T-helper 17 cell (primary cell): ENCODE results near the gene QSOX1. TPM values are rescaled to one million over a fixed set of nuclear protein-coding genes. Genes with fewer than 3 reads are reported as not detected.
"Not testable (repeated sequence)": the region's sequence is repeated elsewhere in the genome, so short reads cannot be mapped to it uniquely, and the experiment has no call there.

ENCODE experiments used
- ATAC-seq: fragments of 150-1000 bp; cut with Tn5 transposase; 2 replicates; pipeline ENCODE4 v1.10.0; 2021; ENCODE audit warnings: mild to moderate bottlenecking, moderate library complexity
- DNase-seq, 3 donors: peaks; one replicate each; pipeline versions ENCODE4 v3.0.0 to v3.0.0-alpha.2; 2020 to 2021
- H3K9me3 ChIP-seq: one replicate; pipeline ENCODE4 v1.7.0; 2013; ENCODE audit warnings: low read length, mild to moderate bottlenecking; ENCODE audit not compliant: control insufficient read depth, poor library complexity, severe bottlenecking
- H3K27ac Mint-ChIP-seq: one replicate; pipeline ENCODE4 v1.8.0; 2022; ENCODE audit warnings: mild to moderate bottlenecking, moderate library complexity, mixed read lengths
- H3K27me3 Mint-ChIP-seq: one replicate; pipeline ENCODE4 v1.8.0; 2022; ENCODE audit warnings: mixed read lengths
- H3K36me3 Mint-ChIP-seq: one replicate; pipeline ENCODE4 v1.8.0; 2022; ENCODE audit warnings: low read depth, mixed read lengths
- H3K4me1 Mint-ChIP-seq: one replicate; pipeline ENCODE4 v1.8.0; 2022; ENCODE audit warnings: mild to moderate bottlenecking, mixed read lengths
- H3K4me3 Mint-ChIP-seq: one replicate; pipeline ENCODE4 v1.8.0; 2022; ENCODE audit warnings: mild to moderate bottlenecking, moderate library complexity, mixed read lengths
- total RNA-seq, 4 donors: library from RNA in 2 of 4; stranded (reverse) in 2 of 4; gene quantifications; one replicate each; pipeline ENCODE4 v1.2.3 and lab custom pipeline; 2022 to 2026

Gene QSOX1
- total RNA-seq, 2 donors from 2014 or later = 22.0 to 25.0 TPM

- Mint-ChIP-seq H3K4me3 (no peak overlapping the region), H3K36me3 (peaks cover 20% of the 10 kb centered on the region), H3K27me3 (no peaks in the 10 kb centered on the region), H3K4me1 (peaks cover 14% of the 10 kb centered on the region), H3K27ac (no peak overlapping the region)
- ATAC-seq (no peak), DNase-seq (no peak)
- H3K9me3 ChIP-seq = no peaks in the 10 kb centered on the region
These were observed 37.5 kb downstream of the QSOX1 start for GRCh38 chr1:180192172-180192571.

- Mint-ChIP-seq H3K36me3 (peaks cover 20% of the 10 kb centered on the region), H3K27me3 (no peaks in the 10 kb centered on the region), H3K27ac (peak overlapping the region; percentile 41), H3K4me3 (no peak overlapping the region), H3K4me1 (peaks cover 14% of the 10 kb centered on the region)
- DNase-seq = no peak
- no peak for ATAC-seq
- no peaks in the 10 kb centered on the region for H3K9me3 ChIP-seq
These were observed 38.7 kb downstream of the QSOX1 start for GRCh38 chr1:180193141-180194047.

DNA sequence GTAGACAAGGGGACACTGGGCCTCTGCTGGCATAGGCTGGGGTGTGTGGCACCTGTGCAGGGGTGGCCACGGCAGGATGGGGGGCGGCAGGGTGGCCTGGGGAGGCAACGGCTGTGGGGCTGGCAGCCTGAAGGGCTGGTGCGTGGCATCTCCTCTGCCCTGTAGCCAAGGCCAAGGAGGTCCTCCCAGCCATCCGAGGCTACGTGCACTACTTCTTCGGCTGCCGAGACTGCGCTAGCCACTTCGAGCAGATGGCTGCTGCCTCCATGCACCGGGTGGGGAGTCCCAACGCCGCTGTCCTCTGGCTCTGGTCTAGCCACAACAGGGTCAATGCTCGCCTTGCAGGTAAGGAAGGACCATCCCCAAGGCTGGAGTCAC is 39.4 kb downstream of the QSOX1 start:
- H3K27ac Mint-ChIP-seq = no peak overlapping the region
- ATAC-seq = no peak
- no peak overlapping the region for H3K4me3 Mint-ChIP-seq
- H3K36me3 Mint-ChIP-seq = peaks cover 20% of the 10 kb centered on the region
- no peaks in the 10 kb centered on the region for H3K9me3 ChIP-seq
- no peak for DNase-seq
- no peaks in the 10 kb centered on the region for H3K27me3 Mint-ChIP-seq
- H3K4me1 Mint-ChIP-seq = peaks cover 14% of the 10 kb centered on the region

DNA sequence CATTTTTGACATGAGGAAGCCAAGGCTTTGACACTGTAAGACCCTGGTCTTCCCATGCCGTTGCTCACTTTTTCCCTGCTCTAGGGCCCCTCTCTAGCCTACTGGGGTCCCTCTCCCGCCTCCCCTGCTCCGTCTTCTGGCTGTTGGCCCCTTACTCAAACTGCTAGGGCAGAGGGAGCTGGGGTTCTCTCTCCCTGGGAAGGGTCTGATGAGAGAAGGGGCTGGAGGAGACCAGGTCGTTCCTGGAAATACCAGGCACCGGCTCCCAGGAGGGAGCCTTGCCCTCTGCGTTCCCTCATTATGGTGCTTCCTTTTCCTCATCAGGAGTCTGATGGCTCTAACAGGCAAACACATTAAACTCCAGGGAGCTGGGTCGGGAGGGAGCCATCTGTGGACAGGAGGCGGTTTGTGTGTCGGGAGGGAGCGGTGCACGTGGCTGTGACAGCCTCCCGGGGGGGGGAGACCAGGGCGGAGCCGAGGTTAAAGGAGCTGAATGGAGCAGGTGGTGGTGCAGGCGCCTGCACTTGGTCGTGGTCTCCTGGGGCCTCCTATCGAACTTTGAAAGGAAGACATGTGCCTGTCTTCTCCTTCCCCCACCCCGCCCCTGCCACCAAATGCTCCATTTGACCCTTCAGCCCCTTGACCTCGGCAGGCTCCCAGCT is 40.0 kb downstream of the QSOX1 start:
- peaks cover 14% of the 10 kb centered on the region for H3K4me1 Mint-ChIP-seq
- ATAC-seq (no peak), DNase-seq (no peak)
- H3K4me3 Mint-ChIP-seq = no peak overlapping the region
- peaks cover 20% of the 10 kb centered on the region for H3K36me3 Mint-ChIP-seq
- H3K27ac Mint-ChIP-seq = no peak overlapping the region
- H3K27me3 Mint-ChIP-seq = no peaks in the 10 kb centered on the region
- no peaks in the 10 kb centered on the region for H3K9me3 ChIP-seq

- Mint-ChIP-seq H3K4me3 (no peak overlapping the region), H3K27ac (peak overlapping the region; percentile 61), H3K36me3 (peaks cover 20% of the 10 kb centered on the region), H3K27me3 (no peaks in the 10 kb centered on the region), H3K4me1 (peaks cover 14% of the 10 kb centered on the region)
- no peak for ATAC-seq
- DNase-seq = no peak
- no peaks in the 10 kb centered on the region for H3K9me3 ChIP-seq
These were observed 40.7 kb downstream of the QSOX1 start for GRCh38 chr1:180195401-180195800.

DNA sequence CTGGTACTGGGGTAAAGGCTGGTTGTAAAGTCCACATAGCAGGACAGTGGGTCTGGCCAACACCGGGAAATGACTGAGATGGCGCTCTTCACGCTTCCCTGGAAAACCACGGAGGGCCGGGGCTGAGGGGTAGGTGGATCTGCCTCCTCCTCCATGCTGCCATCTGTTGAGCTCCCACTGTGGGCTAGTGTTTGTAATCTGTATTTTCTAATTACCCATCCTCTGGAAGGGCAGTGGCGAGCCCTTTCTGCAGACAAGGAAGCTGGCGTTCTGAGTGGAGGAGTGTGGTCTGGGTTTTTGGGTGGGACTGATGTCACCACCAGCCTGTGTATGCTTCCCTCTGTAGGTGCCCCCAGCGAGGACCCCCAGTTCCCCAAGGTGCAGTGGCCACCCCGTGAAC is 41.2 kb downstream of the QSOX1 start:
- no peaks in the 10 kb centered on the region for H3K27me3 Mint-ChIP-seq
- H3K36me3 Mint-ChIP-seq = peaks cover 20% of the 10 kb centered on the region
- no peaks in the 10 kb centered on the region for H3K9me3 ChIP-seq
- DNase-seq (no peak), ATAC-seq (no peak)
- H3K27ac Mint-ChIP-seq = no peak overlapping the region
- no peak overlapping the region for H3K4me3 Mint-ChIP-seq
- H3K4me1 Mint-ChIP-seq = peaks cover 14% of the 10 kb centered on the region

DNA sequence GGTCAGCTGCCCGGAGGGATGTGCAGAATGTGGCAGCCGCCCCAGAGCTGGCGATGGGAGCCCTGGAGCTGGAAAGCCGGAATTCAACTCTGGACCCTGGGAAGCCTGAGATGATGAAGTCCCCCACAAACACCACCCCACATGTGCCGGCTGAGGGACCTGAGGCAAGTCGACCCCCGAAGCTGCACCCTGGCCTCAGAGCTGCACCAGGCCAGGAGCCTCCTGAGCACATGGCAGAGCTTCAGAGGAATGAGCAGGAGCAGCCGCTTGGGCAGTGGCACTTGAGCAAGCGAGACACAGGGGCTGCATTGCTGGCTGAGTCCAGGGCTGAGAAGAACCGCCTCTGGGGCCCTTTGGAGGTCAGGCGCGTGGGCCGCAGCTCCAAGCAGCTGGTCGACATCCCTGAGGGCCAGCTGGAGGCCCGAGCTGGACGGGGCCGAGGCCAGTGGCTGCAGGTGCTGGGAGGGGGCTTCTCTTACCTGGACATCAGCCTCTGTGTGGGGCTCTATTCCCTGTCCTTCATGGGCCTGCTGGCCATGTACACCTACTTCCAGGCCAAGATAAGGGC is 41.9 kb downstream of the QSOX1 start:
- no peaks in the 10 kb centered on the region for H3K9me3 ChIP-seq
- Mint-ChIP-seq H3K27me3 (no peaks in the 10 kb centered on the region), H3K4me1 (peaks cover 12% of the 10 kb centered on the region), H3K4me3 (no peak overlapping the region), H3K36me3 (peaks cover 16% of the 10 kb centered on the region), H3K27ac (no peak overlapping the region)
- ATAC-seq = no peak
- no peak for DNase-seq

GRCh38 chr1:180197231-180197630 is 42.6 kb downstream of the QSOX1 start:
- no peak overlapping the region for H3K4me3 Mint-ChIP-seq
- no peak for DNase-seq
- peaks cover 11% of the 10 kb centered on the region for H3K36me3 Mint-ChIP-seq
- peaks cover 9% of the 10 kb centered on the region for H3K4me1 Mint-ChIP-seq
- no peaks in the 10 kb centered on the region for H3K27me3 Mint-ChIP-seq
- H3K27ac Mint-ChIP-seq = no peak overlapping the region
- ATAC-seq = no peak
- H3K9me3 ChIP-seq = no peaks in the 10 kb centered on the region

DNA sequence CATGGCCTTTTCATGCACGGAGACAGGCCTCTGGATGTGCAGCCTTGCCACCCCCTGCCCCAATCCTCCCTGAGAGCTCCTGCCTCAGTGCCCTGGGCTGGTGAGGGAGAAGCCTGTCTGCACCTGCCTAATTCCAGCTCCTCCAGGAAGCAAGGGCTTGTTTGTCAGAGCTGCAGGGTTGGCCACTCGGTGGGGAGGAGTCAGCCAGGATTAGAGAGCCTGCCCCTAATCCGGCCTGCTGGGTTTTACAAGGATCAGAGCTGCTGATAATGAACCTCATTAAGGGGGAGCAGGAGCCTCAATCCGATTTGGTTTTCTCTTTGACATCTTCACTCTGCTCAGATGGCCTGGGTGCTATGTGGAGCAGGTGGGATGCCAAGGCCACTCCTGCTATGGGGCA is 43.5 kb downstream of the QSOX1 start:
- Mint-ChIP-seq H3K27ac (no peak overlapping the region), H3K4me3 (no peak overlapping the region), H3K36me3 (peaks cover 4% of the 10 kb centered on the region), H3K4me1 (no peaks in the 10 kb centered on the region), H3K27me3 (no peaks in the 10 kb centered on the region)
- no peaks in the 10 kb centered on the region for H3K9me3 ChIP-seq
- ATAC-seq = no peak
- no peak for DNase-seq

DNA sequence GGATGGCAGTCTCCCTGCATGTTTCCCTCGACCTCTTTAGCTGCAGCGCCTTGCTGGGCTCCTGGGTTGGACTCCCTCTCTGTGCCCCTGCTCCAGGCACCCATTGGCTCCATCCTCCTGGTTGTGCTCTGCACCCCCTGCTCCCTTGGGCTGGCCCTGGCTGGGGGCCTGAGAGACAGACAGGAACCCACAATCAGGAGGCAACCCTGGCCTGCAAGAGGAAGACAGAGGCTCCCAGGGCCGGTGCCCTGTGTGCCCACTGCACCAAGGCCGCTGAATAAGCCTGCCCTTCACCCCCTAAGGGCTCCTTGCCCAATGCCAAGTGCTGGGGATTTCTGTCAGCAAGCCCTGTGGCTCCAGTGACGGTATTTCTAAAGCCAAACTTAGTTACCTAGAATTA is 43.9 kb downstream of the QSOX1 start:
- no peak overlapping the region for H3K27ac Mint-ChIP-seq
- no peaks in the 10 kb centered on the region for H3K27me3 Mint-ChIP-seq
- peak; percentile 14 for ATAC-seq
- no peaks in the 10 kb centered on the region for H3K4me1 Mint-ChIP-seq
- H3K36me3 Mint-ChIP-seq = peaks cover 2% of the 10 kb centered on the region
- no peak for DNase-seq
- no peak overlapping the region for H3K4me3 Mint-ChIP-seq
- no peaks in the 10 kb centered on the region for H3K9me3 ChIP-seq

- Mint-ChIP-seq H3K27me3 (no peaks in the 10 kb centered on the region), H3K4me1 (no peaks in the 10 kb centered on the region), H3K4me3 (no peak overlapping the region), H3K27ac (no peak overlapping the region), H3K36me3 (peaks cover 2% of the 10 kb centered on the region)
- DNase-seq = no peak
- H3K9me3 ChIP-seq = no peaks in the 10 kb centered on the region
- ATAC-seq = peak; percentile 14
These were observed 44.3 kb downstream of the QSOX1 start for GRCh38 chr1:180199018-180199417.

DNA sequence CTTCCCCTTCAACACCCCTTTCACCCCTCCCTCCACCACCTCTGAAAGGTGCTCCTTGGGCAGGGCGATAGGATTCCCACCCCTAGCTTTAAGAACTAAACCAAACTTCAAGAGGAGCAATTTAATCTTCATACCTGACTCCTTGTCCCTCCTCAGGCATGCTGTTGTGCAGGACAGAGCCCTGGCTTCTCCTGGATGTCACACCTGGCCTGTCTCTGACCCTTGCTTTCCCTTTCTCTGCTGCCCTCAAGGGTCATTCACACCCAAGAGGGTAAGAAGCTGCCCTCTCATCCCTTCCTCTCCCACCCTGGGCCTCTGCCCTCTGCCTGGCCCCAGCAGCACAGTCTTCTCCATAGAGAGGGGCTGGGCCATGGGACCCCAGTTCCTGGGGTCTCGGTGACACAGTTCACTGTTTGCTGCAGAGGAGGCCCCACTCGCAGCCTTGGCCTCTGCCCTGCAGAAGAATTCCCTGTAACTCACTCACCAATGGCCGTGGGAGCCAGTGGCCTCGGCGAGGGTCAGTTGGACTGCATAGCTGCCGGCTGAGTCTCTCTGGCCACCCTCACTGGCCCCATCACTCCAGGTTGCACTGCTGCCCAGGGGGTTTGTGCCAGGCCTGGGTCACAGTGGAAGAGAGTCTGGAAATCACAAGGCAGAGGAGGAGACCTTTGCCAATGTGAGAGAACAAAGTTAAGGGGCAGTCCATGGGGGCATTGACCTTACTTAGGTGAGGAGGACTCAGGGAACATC is 47.0 kb downstream of the QSOX1 start:
- ATAC-seq (no peak), DNase-seq (no peak)
- Mint-ChIP-seq H3K4me3 (no peak overlapping the region), H3K27ac (peak overlapping the region; percentile 14), H3K4me1 (no peaks in the 10 kb centered on the region), H3K36me3 (no peaks in the 10 kb centered on the region), H3K27me3 (no peaks in the 10 kb centered on the region)
- no peaks in the 10 kb centered on the region for H3K9me3 ChIP-seq

DNA sequence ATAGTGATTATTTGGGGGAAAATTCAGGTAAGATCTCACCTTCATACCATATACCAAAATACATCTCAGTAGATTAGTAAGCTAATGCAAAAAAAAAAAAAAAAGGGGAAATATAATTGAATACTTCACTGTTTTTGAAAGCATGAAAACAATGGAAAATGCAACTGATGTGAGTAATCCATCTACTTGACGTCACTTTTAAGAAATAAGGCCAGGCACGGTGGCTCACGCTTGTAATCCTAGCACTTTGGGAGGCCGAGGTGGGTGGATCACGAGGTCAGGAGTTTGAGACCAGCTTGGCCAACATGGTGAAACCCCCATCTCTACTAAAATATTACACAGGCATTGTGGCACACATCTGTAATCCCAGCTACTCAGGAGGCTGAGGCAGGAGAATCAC is 47.9 kb downstream of the QSOX1 start:
- H3K36me3 Mint-ChIP-seq, ATAC-seq, DNase-seq, H3K9me3 ChIP-seq, H3K4me1 Mint-ChIP-seq, H3K4me3 Mint-ChIP-seq, H3K27me3 Mint-ChIP-seq, H3K27ac Mint-ChIP-seq: not testable (repeated sequence)
